Osteocyte (in vitro differentiated cells): ENCODE data around the gene FUT8. TPM values are rescaled to one million over a fixed set of nuclear protein-coding genes. Genes with fewer than 3 reads are reported as not detected.

ENCODE experiments used
- DNase-seq: peaks from one replicate; pipeline ENCODE4 v3.0.0; 2021; ENCODE audit warnings: mixed read lengths; ENCODE audit not compliant: unreplicated experiment; ENCODE audit errors: extremely low spot score
- H3K27ac Mint-ChIP-seq: one replicate; pipeline ENCODE4 v1.8.0; 2021; ENCODE audit warnings: mild to moderate bottlenecking, mixed read lengths; ENCODE audit not compliant: unreplicated experiment
- H3K27me3 Mint-ChIP-seq: one replicate; pipeline ENCODE4 v1.8.0; 2021; ENCODE audit warnings: mixed read lengths; ENCODE audit not compliant: unreplicated experiment
- H3K36me3 Mint-ChIP-seq: one replicate; pipeline ENCODE4 v1.8.0; 2021; ENCODE audit warnings: mixed read lengths; ENCODE audit not compliant: unreplicated experiment
- H3K4me1 Mint-ChIP-seq: one replicate; pipeline ENCODE4 v1.8.0; 2021; ENCODE audit warnings: mixed read lengths; ENCODE audit not compliant: unreplicated experiment
- H3K4me3 Mint-ChIP-seq: one replicate; pipeline ENCODE4 v1.8.0; 2021; ENCODE audit warnings: mild to moderate bottlenecking, moderate library complexity, mixed read lengths; ENCODE audit not compliant: unreplicated experiment
- H3K9me3 Mint-ChIP-seq: one replicate; pipeline ENCODE4 v1.8.0; 2021; ENCODE audit warnings: mixed read lengths; ENCODE audit not compliant: unreplicated experiment
- CTCF ChIP-seq: fragments of 200-600 bp; sonication (generic); IDR thresholded peaks from 2 replicates; pipeline ENCODE4 v1.5.0; 2021; ENCODE audit warnings: antibody characterized with exemption, mild to moderate bottlenecking, moderate library complexity
- total RNA-seq: library from RNA; stranded (reverse); gene quantifications from 2 replicates; pipeline ENCODE4 v1.2.1, GENCODE V29; 2021

FUT8 gene
- total RNA-seq, 1 donor from 2014 or later = 35.5 TPM

GRCh38 chr14:65415613-65416012, 3.1 kb downstream of the FUT8 start:
- TF ChIP-seq CTCF = no peak
- H3K27me3 Mint-ChIP-seq = no peaks in the 10 kb centered on the region
- H3K36me3 Mint-ChIP-seq = no peaks in the 10 kb centered on the region
- DNase-seq = no peak
- peaks cover 13% of the 10 kb centered on the region for H3K4me1 Mint-ChIP-seq
- no peak overlapping the region for H3K27ac Mint-ChIP-seq
- no peak overlapping the region for H3K4me3 Mint-ChIP-seq
- no peaks in the 10 kb centered on the region for H3K9me3 Mint-ChIP-seq

GRCh38 chr14:65419593-65420252, 7.2 kb downstream of the FUT8 start:
- Mint-ChIP-seq H3K9me3 (no peaks in the 10 kb centered on the region), H3K27ac (no peak overlapping the region), H3K27me3 (no peaks in the 10 kb centered on the region), H3K4me1 (peaks cover 3% of the 10 kb centered on the region), H3K4me3 (no peak overlapping the region), H3K36me3 (no peaks in the 10 kb centered on the region)
- DNase-seq = no peak
- no peak for TF ChIP-seq CTCF

GRCh38 chr14:65421201-65421981, 8.9 kb downstream of the FUT8 start:
- H3K4me1 Mint-ChIP-seq = peaks cover 2% of the 10 kb centered on the region
- H3K27ac Mint-ChIP-seq = peak overlapping the region; percentile 23
- DNase-seq = no peak
- no peaks in the 10 kb centered on the region for H3K27me3 Mint-ChIP-seq
- TF ChIP-seq CTCF = no peak
- no peak overlapping the region for H3K4me3 Mint-ChIP-seq
- H3K9me3 Mint-ChIP-seq = no peaks in the 10 kb centered on the region
- no peaks in the 10 kb centered on the region for H3K36me3 Mint-ChIP-seq

GRCh38 chr14:65422088-65422834, 9.7 kb downstream of the FUT8 start:
- TF ChIP-seq CTCF = no peak
- H3K27ac Mint-ChIP-seq = no peak overlapping the region
- no peaks in the 10 kb centered on the region for H3K27me3 Mint-ChIP-seq
- no peak for DNase-seq
- peaks cover 2% of the 10 kb centered on the region for H3K4me1 Mint-ChIP-seq
- no peaks in the 10 kb centered on the region for H3K9me3 Mint-ChIP-seq
- no peak overlapping the region for H3K4me3 Mint-ChIP-seq
- H3K36me3 Mint-ChIP-seq = no peaks in the 10 kb centered on the region

GRCh38 chr14:65423982-65424381, 11.5 kb downstream of the FUT8 start:
- no peaks in the 10 kb centered on the region for H3K36me3 Mint-ChIP-seq
- DNase-seq = no peak
- no peak overlapping the region for H3K27ac Mint-ChIP-seq
- no peak for TF ChIP-seq CTCF
- no peaks in the 10 kb centered on the region for H3K9me3 Mint-ChIP-seq
- H3K4me1 Mint-ChIP-seq = peaks cover 2% of the 10 kb centered on the region
- H3K4me3 Mint-ChIP-seq = no peak overlapping the region
- H3K27me3 Mint-ChIP-seq = no peaks in the 10 kb centered on the region
